Measurements from ENCODE around the gene TBX19. TPM values are rescaled to one million over a fixed set of nuclear protein-coding genes. Genes with fewer than 3 reads are reported as not detected.

The TBX19 gene
- total and polyA plus RNA-seq, 2 experiments from 2014 or later = 1.4 to 1.7 TPM

DNA sequence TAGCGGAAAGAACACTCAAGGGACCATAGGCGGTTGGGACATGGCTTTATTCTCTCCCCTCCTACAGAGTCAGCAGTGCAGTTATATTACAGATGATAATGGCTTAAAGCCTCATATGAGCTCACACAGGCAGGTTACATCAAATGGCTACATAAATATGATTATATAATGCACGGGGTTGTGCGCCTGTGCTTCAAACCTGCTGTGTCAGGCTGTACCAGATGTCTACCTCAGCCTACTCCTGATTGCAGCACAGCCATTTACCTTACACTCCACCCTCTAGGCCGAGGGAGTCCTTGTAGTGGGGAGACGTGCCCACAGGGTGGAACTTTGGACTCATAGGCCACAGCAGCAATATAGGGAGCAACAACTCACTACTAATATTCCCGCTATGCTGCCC is 16.4 kb upstream of the TBX19 start:
- no peaks in the 10 kb centered on the region for H3K27me3 ChIP-seq
- DNase-seq (ENCODE audit: low read depth in 1 of 2, low spot score in 1 of 2) = no peak

DNA sequence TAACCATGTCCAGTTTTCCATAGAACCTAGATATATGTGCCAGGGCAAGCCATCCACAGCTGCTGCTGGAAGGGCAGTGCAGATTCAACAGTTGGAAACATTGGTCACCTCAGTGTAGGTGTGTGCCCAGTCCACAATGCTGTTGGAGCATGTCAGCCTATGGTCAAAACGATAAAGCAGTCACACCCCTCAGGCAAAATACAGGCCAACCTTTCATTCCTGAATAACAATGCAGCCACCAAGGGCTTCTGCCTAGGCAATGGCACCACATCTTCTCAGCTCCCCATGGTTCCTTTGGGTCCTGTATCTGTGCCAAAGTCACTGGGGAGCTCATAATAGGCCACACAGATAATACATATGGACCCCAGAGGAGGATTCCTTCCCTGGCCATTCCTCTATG is 15.1 kb upstream of the TBX19 start:
- Histone ChIP-seq H3K9me3 (ENCODE audit: low read depth) (no peaks in the 10 kb centered on the region), H3K27me3 (no peaks in the 10 kb centered on the region), H3K4me3 (no peak overlapping the region), H3K4me1 (ENCODE audit: low read depth) (no peaks in the 10 kb centered on the region), H3K36me3 (no peaks in the 10 kb centered on the region), H3K27ac (no peak overlapping the region)
- DNase-seq (ENCODE audit: low read depth in 1 of 2, low spot score in 1 of 2) = no peak
- TF ChIP-seq, protein P1, sequence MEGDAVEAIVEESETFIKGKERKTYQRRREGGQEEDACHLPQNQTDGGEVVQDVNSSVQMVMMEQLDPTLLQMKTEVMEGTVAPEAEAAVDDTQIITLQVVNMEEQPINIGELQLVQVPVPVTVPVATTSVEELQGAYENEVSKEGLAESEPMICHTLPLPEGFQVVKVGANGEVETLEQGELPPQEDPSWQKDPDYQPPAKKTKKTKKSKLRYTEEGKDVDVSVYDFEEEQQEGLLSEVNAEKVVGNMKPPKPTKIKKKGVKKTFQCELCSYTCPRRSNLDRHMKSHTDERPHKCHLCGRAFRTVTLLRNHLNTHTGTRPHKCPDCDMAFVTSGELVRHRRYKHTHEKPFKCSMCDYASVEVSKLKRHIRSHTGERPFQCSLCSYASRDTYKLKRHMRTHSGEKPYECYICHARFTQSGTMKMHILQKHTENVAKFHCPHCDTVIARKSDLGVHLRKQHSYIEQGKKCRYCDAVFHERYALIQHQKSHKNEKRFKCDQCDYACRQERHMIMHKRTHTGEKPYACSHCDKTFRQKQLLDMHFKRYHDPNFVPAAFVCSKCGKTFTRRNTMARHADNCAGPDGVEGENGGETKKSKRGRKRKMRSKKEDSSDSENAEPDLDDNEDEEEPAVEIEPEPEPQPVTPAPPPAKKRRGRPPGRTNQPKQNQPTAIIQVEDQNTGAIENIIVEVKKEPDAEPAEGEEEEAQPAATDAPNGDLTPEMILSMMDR (IDR thresholded peaks at IDR 0.05; ENCODE audit: low read depth, low read length) = no peak

More for the DNA sequence above, 16.4 kb upstream of the TBX19 start:
- Histone ChIP-seq H3K4me3 (no peak overlapping the region), H3K27ac (no peak overlapping the region), H3K4me1 (ENCODE audit: low read depth) (no peaks in the 10 kb centered on the region), H3K36me3 (no peaks in the 10 kb centered on the region), H3K9me3 (ENCODE audit: low read depth) (no peaks in the 10 kb centered on the region)
- TF ChIP-seq, protein P1 (IDR thresholded peaks at IDR 0.05; ENCODE audit: low read depth, low read length) = no peak

DNA sequence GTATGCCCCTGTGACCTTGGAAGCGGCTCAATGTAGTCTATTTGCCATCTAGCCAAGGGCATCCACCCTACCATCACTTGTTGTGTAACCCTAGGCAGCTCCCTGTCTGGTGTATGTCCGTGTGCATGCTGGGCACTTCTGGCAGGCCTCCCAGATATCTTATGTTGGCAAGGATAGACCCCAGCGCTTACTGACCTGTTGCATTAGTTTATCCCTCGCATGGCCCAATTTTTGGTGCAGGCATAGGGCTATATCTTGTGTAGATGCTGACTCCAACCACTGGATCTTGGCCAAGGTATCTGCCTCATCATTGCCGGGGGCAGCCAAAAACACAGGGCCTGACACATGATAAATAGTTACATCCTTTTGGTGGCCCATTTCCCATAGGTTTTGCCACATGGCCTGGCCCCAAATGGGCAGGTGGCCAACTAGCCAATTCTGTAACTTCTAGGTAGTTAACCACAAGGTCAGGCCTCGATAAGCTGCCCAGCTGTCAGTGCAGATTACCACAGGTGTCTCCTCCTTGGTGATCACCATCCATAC is 14.0 kb upstream of the TBX19 start:
- H3K36me3 ChIP-seq = no peaks in the 10 kb centered on the region
- H3K27me3 ChIP-seq = no peaks in the 10 kb centered on the region
- no peak overlapping the region for H3K27ac ChIP-seq
- no peaks in the 10 kb centered on the region for H3K4me1 ChIP-seq (ENCODE audit: low read depth)
- H3K9me3 ChIP-seq (ENCODE audit: low read depth) = no peaks in the 10 kb centered on the region
- no peak overlapping the region for H3K4me3 ChIP-seq
- DNase-seq (ENCODE audit: low read depth in 1 of 2, low spot score in 1 of 2) = peak in 1 of 2 donors; percentile 12
- TF ChIP-seq, protein P1 (IDR thresholded peaks at IDR 0.05; ENCODE audit: low read depth, low read length) = no peak

DNA sequence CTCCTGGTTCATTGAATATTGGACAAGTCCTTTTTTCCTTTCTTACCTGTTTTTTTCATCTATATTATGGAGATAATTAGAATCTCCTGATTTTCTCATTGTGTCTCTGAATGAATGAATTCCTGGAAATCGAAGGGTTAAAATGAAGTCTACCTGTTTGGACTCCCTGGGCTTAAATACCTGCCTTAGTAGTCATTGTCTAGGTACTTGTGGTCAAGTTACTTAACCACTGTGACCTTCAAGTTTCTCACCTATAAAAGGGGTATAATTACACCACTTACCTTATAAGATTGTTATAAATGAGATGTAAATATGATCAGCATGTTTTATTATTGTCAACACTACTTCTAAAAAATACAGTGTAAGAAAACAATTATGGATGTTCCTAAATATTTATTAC is 9.0 kb upstream of the TBX19 start:
- no peak for DNase-seq (ENCODE audit: low read depth in 1 of 2, low spot score in 1 of 2)
- no peaks in the 10 kb centered on the region for H3K4me1 ChIP-seq (ENCODE audit: low read depth)
- no peaks in the 10 kb centered on the region for H3K9me3 ChIP-seq (ENCODE audit: low read depth)
- H3K27ac ChIP-seq = no peak overlapping the region
- H3K36me3 ChIP-seq = no peaks in the 10 kb centered on the region
- TF ChIP-seq, protein P1 (IDR thresholded peaks at IDR 0.05; ENCODE audit: low read depth, low read length) = no peak
- H3K27me3 ChIP-seq = no peaks in the 10 kb centered on the region
- no peak overlapping the region for H3K4me3 ChIP-seq

DNA sequence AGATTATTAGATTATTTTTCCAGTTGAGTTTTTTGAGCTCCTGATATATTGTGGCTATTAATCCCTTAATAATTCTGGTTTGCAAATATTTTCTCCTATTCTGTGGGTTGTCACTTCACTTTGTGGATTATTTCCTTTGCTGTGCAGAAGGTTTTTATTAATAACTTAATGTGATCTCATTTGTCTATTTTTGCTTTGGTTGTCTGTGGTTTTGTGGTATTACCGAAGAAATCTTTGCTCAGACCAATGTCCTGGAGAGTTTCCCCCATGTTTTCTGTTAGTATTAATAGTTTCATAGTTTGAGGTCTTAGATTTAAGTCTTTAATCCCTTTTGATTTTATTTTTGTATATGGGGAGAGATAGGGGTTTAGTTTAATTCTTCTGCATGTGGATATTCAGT is 7.1 kb upstream of the TBX19 start:
- Histone ChIP-seq H3K4me1 (ENCODE audit: low read depth) (no peaks in the 10 kb centered on the region), H3K27ac (no peak overlapping the region), H3K9me3 (ENCODE audit: low read depth) (no peaks in the 10 kb centered on the region), H3K36me3 (no peaks in the 10 kb centered on the region), H3K4me3 (no peak overlapping the region), H3K27me3 (no peaks in the 10 kb centered on the region)
- TF ChIP-seq, protein P1 (IDR thresholded peaks at IDR 0.05; ENCODE audit: low read depth, low read length) = no peak
- no peak for DNase-seq (ENCODE audit: low read depth in 1 of 2, low spot score in 1 of 2)
